AG20443 (cell line): ENCODE results near the gene NUP210L.

Source experiments
- DNase-seq: peaks from one replicate; pipeline ENCODE4 v3.0.0; 2012; ENCODE audit warnings: low spot score, mixed read lengths

Gene NUP210L

DNA sequence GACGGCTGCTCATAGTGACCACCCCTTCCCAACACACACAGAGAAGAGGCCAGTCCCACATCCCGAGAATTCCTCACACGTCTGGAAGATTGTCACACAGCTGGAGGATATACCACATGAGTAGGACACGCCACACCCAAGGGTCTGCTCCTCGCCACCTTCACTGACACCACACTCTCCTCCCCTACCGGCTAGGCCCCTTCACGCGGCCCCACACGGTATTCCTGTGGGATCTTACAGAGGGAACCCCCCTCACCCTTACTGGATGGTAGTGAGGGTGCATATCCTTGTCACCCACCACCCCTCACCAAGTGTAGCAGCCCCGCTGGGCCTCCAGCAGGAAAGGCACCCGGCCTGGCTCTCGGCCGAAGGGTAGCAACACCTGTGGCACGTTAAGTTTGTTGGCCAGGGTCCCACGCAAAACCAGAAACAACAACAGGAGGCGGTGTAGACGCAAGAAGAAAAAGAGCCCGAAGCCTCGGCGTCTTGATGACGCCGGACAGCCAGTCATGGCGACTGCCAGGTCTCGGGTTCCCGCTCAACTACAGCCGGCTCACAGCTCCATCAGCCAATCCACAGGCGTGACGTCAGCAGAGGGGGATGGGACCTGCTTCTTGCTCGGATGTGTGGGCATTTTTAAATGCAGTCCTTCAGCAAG is at the start of gene NUP210L:
TSS of gene NUP210L (minus strand) at position 540 of the 658 bp plus-strand sequence.
- DNase-seq, result peak; percentile 29

DNA sequence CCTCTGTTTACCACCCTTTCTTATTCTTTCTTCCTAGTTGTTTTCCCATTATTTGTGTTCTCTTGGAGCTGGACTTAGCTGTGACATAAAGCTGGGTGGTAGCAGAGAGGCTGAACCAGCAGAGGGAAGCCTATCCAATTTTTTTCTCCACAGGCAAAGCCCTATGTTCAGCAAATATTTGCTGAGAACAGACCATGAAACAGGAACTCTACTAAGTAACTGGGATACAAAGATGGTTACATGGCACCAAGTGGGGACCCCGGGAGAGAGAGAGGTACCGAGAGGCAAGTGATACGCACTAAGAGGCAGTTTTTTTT is 44.6 kb upstream of the NUP210L start:
- peak; percentile 46 for DNase-seq

DNA sequence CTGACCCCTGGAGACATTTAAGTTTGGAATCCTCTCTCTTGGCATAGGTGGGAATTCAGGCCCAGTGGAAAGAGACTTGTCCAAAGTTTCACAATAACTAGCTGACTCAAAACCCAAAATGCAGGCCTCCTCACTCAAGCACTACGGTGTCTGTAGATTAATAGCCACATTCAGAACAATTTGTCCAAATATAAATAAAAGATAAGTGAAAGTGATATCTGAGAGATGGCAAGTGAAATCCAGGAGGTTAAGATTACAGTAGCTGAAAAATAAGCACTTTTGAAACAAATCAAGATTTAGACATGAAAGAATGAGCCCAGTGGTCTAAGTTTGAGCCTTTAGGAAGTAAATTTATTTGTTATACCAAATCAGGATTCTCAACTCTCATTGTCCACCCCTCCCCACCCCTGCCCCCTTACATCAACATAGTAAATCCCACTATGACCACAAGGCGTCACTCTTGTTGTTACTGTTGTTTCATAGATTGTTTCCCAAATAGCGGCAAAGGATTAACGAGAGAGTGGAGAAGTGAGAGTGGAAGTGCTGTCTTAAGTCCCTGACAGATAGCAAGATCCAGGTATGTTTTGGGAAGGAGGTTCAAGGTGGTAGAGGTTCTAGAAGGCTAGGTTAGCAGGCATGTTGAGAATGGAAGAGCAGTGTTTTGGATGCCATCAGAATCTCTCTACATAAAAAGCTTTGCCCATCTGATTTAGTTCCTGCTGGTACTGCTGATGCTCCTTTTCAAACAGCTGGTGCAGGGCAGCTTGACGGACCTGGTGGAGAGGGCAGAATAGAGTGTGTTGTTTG is 44.1 kb upstream of the NUP210L start:
- peak; percentile 68 for DNase-seq

DNA sequence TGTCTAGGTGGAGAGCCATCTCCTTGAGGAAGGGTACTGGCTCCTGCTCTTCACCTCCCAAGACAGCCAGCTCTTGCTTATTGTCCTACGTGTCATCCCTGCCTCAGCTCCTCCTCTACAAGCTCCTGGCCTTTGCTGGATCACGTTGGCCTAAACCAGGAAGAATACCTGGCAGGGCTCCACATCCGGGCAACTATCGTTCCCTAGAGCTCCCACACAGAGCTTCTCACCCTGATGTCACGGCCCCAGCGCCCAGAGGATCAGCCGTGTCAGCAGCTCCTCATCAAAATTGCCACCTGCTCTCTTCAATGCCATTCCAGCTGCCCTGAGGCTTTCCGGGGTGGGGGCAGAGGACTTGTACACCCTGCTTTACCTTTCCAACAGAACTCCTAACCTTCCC is 38.9 kb upstream of the NUP210L start:
- DNase-seq, result peak; percentile 38

DNA sequence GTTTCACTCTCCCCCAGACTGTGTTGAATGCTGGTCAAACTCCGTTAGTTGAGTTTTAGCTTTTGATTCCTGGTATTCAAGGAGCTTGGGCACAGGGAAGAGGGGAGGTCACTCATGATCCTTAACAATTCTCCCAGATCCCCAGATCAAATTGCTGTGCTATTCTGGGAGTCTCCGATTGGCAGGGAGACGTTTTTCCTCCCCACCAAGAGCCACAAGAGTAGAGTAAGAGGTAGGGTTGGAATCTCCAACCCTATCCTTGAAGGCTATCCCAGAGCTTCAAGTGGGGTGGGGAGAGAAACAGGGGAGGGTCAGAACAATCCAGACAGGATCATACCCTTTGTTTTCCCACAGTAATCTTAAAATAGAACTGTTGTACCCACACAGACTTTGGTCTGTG is 37.6 kb upstream of the NUP210L start:
- DNase-seq, result no peak

DNA sequence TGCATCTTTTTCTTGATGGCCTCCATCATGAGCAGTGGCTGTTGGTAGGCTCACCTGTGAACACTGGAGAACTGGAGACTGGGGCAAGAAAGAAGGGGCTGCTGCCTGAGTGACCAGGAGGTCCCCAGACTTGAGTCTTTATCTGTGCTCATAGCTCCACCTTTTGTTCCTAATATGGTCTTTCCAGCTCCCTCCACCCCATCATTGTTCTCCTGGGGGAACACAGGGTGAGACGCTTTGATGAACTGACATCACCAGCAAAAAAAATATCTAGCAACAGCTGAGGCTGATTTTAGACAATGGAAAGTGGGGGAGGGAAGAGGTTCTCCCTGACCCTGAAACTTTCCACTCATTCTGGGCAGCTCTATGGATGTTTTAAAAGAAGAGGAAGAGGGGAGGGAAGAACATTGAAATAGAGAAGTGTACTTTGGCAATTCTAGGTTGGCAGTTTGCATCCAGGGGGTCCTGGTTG is 37.2 kb upstream of the NUP210L start, which contains the start of gene TPM3:
TSS of gene TPM3 (minus strand) at position 111 of the 472 bp plus-strand sequence. CDS start at position 29, 82 bp downstream.
- no peak for DNase-seq

DNA sequence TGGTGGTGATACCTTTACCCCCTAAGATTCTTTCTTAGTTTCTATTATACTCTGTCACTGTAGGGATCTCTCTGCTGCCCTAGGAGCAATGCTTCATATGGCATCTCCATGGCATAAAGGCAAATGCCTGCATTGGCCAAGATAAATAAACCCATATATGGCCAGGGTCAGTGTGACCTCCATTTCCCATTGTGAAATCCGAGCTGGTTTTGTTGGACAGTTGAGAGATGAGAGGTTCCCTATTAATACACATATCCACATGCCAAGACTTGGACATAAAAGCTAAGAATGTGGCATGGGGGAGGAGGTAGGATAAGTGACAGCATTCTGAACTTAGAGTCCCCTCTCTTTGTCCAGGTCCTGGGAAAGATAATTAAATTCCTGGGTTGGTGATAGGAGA is 35.7 kb upstream of the NUP210L start:
- peak; percentile 22 for DNase-seq

DNA sequence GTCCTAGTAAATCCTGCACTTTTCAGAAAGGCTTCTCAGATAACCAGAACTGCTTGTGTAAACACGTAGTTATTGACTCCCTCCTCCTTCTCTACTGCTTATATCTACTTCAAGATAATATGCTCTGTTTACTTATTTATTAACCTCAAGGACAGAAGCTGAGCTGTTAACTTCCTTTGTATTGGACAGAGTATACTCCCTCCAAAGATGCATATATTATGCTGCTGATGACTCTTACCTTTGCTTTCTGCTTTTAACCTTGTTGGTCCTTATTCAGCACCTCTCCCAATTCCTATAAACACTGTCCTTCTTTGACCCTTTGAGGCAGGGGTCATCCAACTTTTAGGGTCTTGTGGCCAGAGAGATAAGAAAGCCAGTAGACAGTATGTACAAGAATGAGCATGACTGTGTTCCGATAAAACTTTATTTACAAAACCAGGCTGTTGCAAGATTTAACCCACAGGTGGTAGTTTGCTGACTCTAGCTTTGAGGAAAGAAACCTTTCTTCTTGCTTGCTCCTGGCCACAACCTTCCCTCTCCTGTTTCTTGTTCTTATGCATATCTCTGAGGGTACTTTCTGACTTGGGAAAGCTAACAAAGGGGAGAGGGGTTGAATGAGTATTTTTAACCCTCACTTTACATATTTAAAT is 32.1 kb upstream of the NUP210L start:
- DNase-seq, result no peak

DNA sequence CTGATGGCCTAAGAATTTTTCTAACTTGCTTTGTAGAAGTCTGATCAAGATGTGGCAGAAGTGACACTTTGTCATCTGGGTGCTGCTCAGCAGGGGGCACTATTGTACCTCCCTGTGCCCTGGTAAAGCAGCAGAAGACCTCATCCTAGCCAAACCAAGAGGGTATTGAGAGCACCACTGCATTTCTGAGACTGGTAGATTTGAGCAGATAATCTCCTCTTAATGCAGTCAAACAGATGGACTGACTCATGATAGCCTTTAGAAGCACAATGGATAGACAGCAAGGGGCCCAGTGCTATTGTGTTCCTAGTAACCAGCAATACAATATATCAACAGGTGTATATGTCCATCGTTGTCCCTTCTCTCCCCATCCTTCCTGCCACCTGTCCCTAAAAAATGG is 31.3 kb upstream of the NUP210L start:
- DNase-seq, result peak; percentile 29

DNA sequence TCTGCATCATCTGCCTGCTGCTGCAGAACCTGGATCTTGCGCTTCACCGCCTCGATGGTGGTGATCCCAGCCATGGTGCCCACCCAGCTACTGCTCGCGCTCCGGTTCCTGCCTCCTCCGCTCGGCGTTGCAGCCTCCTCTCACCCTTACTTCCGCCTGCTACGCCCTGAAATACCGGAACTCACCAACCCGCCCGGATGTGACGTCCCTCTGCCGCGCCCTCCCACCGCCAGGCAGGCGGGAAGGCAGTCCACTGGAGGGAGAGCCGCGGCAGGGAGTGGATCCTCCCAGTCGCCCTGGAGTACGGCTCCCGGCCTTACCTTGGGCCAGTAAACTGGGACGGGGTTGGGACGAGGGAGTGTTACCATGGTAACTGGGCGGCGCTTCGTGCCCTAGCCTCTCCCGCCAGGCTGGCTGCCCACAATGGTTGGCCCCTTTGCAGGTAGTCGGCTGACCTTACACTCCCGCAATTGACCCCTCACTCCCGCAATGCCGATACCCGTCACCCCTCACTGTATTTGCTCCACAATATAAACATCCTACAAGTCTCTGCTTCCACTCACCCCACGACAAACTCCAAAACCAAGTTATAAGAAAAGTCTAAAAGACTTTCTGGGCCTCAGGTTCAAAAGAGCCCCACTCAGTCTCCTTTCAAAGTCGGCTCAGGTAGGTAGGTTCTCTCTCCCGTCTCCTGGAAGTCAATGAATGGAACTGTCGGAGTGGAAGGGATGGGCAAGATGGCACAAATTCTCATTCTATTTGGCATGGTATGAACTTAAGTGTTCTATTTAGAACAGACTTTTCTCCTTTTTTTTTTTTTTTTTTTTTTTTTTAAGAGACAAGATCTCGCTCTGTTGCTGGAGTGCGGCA is 28.4 kb upstream of the NUP210L start:
- DNase-seq, result peak; percentile 99

DNA sequence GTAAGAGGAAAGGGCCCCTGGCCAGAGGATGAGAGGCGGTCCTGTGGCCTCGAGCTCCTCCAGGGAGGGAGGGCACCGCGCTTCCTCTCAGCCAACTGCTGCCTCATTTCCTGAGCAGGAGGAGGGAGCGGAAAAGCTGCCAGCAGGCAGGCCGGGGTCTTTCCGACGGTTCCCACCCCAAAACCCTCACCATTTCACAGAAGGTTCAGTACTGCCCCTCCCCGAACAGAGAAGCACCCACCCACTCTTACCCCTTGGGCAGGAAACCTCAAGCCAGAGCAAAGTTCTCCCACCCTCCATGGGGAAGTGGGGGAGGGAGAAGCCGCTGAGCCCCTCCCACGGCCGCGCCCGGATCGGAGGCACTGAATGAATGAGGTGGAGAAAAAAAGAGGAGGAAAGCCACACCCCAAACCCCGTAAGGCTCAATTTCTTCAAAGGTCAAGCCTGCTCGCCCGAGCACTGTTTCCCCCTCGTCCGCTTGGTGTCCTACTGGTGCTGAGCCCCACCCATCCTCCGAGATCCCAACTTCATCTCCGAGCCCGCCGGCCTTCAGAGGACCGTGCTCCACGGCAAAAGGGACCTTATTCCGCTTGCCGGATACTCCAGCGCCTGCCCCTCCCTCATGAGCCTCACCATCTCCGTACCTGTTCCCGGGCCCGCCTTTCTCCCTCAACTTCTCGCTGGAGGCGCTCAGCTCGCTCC is 27.6 kb upstream of the NUP210L start:
- DNase-seq, result peak; percentile 85

DNA sequence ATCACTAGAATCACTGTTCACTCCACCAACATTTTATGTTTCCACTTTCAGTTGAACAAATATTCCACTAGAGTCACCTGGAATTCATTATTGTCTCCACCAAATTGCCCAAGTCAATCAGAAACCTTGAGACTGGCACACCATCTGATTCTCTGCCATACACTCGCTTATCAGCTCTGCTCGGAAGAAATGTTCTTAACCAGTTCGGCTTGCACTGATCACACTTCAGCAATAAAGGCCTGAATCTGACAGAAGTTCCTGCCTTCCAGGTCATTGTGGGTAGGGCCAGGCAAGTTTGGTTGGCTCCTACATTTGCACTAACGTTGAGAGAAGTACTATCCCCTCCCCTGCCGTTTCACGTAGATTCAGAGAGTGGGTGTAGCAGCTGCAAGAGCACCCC is 27.1 kb upstream of the NUP210L start:
- DNase-seq, result no peak

DNA sequence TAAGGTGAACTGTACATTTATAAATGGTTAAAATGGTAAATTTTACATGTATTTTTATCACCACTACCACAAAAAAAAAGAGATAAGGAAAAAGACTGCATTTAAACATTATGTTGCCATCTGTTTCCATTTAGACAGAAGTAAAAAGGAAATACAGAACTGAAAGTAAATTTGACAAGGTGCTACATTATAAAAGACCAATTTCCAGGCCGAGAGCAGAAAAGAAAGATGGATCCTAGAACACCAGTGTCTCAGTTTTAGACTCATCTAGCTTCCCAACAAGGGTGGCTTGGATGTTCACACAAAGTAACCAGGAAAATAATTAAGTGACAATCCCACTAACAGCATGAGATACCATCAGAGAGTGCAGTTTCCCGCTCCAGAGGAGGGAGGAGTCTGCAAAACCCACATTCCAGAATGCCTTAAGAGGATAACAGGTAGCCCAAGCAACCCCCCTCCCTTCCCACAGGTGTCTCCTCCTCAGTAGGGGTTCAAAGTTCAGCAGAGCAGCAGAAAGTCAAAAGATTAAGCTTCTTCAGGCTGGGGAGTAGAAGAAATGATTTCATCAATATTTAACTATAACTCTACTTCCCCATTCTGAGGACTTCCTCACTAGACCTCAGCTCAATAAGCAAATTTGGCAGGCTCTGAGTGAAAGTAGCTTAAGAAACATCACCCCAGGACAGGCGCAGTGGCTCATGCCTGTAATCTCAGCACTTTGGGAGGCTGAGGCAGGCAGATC is 25.2 kb upstream of the NUP210L start:
- no peak for DNase-seq

DNA sequence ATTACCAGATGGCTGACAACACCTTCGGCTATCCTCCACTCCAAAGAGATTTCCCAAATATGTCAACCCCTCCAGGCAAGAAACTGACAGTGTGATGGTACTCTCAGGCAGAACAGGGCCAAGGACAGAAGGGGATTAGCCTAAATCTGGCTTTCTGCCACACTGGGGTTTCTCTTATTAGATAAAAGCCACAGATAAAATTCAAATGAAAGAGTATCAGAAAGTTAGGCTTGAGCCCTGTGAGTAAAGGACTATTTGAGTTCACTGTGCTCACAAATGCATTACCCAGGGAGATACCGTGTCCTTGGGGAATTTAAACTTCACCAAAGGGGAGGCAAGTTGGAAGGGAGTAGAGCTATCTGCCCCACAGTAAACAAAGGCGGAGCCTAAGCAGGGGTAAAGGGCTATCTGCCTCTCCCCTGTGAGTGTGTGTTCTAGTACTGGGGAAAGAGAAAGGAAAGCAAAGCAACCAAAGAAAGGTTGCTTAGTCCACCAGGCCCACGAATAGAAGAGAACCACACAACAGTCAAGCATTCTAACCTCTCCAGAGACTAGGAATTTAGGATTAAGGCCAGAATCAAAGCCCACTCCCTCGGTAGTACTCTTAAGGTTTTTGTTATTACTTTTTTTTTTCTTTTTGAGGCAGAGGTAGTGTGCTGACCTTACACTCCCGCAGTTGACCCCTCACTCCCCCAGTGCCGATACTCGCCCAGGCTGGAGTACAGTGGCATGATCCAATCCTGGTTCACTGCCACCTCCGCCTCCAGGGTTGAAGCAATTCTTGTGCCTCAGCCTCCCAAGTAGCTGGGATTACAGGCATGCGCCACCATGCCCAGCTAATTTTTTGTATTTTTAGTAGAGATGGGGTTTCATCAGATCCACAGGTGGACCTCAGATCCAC is 24.3 kb upstream of the NUP210L start:
- no peak for DNase-seq

DNA sequence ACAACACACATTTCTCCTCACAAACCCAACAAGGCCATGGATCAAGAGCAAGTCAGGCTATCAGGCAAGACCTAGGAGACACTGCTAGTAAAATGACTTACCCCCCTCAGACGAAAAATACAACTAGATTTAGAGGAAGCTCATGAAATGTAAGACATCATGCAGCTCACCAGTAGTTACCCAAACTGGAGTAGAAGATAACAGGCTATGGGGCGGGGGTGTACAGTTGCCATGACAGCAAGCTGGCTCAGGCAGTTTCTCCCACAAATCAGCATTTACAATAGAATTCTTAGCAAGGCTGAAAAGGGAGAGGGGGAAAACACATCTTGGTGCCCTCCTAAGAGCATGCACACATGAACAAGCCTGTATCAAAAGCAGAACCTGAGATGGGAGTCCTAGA is 23.1 kb upstream of the NUP210L start:
- DNase-seq, result no peak

DNA sequence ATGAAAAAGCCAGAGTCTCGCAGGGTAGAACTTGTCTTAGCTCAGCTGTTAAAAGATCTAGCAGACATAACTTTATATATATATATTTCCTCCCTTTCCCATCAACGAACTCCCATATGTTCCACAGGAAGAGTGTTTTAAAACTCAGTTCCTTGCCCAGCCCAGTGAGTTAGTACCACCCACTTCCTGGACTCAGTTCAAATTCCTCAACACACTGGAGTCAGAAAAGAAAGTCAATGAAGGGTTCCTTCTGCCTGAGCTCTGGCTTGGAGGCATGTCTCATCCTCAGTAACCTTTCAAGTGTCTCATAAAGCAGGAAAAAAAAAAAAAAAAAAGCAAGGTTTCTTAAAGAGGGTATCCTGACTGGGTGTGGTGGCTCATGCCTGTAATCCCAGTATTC is 21.5 kb upstream of the NUP210L start:
- peak; percentile 75 for DNase-seq

DNA sequence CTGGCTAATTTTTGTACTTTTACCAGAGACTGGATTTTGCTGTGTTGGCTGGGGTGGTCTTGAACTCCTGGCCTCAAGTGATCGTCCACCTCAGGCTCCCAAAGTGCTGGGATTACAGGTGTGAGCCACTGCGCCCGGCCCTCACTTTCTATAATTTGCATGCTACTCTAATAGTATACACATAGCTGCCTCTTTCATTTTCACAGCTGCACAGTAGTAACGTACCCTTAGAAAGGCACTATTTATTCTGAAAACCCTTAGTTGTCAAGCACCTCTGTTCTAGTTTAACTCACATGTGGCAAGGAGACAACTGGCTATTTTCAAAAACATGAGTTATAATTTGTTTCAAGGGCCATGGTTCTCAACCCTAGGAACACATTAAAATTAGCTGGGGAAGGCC is 19.8 kb upstream of the NUP210L start:
- DNase-seq, result no peak

DNA sequence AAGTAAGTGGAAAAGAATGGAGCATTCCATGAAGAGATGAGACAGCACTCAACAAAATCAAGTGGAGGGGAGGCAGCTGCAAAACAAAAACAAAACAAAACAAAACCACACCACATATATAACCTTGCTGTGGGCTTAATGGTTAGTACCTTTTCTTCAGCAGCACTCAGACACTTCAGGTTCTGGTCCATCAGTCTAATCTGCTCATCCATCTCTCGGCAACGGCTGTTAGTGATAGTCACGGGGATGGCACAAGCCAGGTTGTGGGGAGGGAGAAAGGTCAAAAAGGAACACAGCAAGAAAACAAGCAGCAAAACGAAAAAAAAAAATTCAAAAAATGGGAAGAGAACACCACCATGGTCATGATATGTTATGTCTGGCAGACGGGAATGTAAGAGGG is 17.0 kb upstream of the NUP210L start:
- no peak for DNase-seq

DNA sequence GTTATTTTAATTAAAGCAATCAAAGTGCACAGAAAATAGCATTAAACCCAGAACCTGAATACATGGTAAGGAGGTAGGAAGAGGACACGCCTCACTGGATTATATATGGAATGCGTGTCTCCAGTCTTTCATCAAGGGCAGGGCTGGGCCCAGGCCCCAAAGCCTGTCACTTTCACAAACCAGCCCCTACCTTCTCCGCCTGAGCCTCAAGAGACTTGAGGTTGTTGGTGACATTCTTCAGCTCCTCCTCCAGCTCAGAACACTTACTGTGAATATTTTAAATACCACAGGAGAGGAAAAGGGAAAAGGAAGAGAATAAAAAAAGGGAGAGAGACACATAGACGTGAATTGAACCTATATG is 16.3 kb upstream of the NUP210L start:
- no peak for DNase-seq
